HepG2 (cell line): Measurements from ENCODE around the gene IPO9. TPM values are rescaled to one million over a fixed set of nuclear protein-coding genes. Genes with fewer than 3 reads are reported as not detected.

Experiments used
- ATAC-seq: fragments of 200-7000 bp; cut with Tn5 transposase; 3 replicates; pipeline ENCODE4 v1.9.1; 2020; ENCODE audit warnings: mild to moderate bottlenecking, moderate library complexity
- BruUV-seq: library from RNA; stranded (reverse); fragments of 400-500 nt; replicated peaks from 2 replicates; lab custom pipeline; 2021; lab: Mats Ljungman, UMichigan
- CTCF ChIA-PET: fragments of 300-600 bp; formaldehyde crosslinking; extraction: SDS; loops from one replicate; lab custom pipeline; 2021; ENCODE audit warnings: low total read pairs, inconsistent platforms, low intra/inter-chr PET ratio; lab: Yijun Ruan, JAX
- POLR2A ChIA-PET: fragments of 350-600 bp; sonication (Branson Sonifier 250); formaldehyde crosslinking; loops from one replicate; lab custom pipeline; 2020; ENCODE audit warnings: antibody characterized with exemption, inconsistent platforms; lab: Yijun Ruan, JAX
- DNase-seq: peaks from one replicate; pipeline ENCODE4 v3.0.0-alpha.2; 2015; ENCODE audit warnings: low spot score
- FAIRE-seq: peaks from 3 replicates; lab custom pipeline; 2011; peaks lifted over from hg19 to GRCh38; lab: Jason Lieb, UNC
- H2AFZ ChIP-seq: one replicate; pipeline ENCODE4 v1.6.1; 2011; ENCODE audit warnings: low read length, inconsistent platforms
- H3K27ac ChIP-seq: fragments of 300-600 bp; 3 replicates; pipeline ENCODE4 v1.8.0; 2011; ENCODE audit warnings: mixed run types, mild to moderate bottlenecking, mixed read lengths, low read length, inconsistent platforms; ENCODE audit not compliant: insufficient read depth; ENCODE audit errors: extremely low read length
- H3K27me3 ChIP-seq, 2 experiments: fragments of 200-600 bp in 1 of 2; 2 replicates in 1 of 2; 3 replicates in 1 of 2; pipeline versions ENCODE4 v1.6.0 to v1.8.0; 2011; ENCODE audit warnings: low read length in 2 of 2, mild to moderate bottlenecking in 2 of 2, moderate library complexity in 2 of 2, inconsistent platforms in 1 of 2; ENCODE audit not compliant: insufficient read depth in 2 of 2, control insufficient read depth in 1 of 2
- H3K36me3 ChIP-seq, 2 experiments: fragments of 200-600 bp in 1 of 2; replicated peaks in 1 of 2; 2 replicates in 1 of 2; 3 replicates in 1 of 2; pipeline versions ENCODE4 v1.5.1 to v1.8.0; 2011; ENCODE audit warnings: low read length in 2 of 2, inconsistent platforms in 1 of 2; ENCODE audit not compliant: insufficient read depth in 2 of 2, control insufficient read depth in 1 of 2
- H3K4me1 ChIP-seq: 2 replicates; pipeline ENCODE4 v1.5.1; 2012; ENCODE audit warnings: low read length, inconsistent platforms; ENCODE audit not compliant: insufficient read depth
- H3K4me2 ChIP-seq: 2 replicates; pipeline ENCODE4 v1.6.0; 2011; ENCODE audit warnings: low read depth, low read length, inconsistent platforms
- H3K4me3 ChIP-seq, 3 experiments: fragments of 200-600 bp in 1 of 3; sonication (generic), shearing (Covaris generic) in 1 of 3; replicated peaks in 1 of 3; 2 replicates each; pipeline ENCODE4 v1.5.1; 2011 to 2016; ENCODE audit warnings: low read length in 3 of 3, inconsistent platforms in 2 of 3, low read depth in 2 of 3, mild to moderate bottlenecking in 2 of 3, control low read depth in 1 of 3, mixed read lengths in 1 of 3; ENCODE audit not compliant: insufficient read depth in 1 of 3
- H3K79me2 ChIP-seq: one replicate; pipeline ENCODE4 v1.6.1; 2011; ENCODE audit warnings: low read length, inconsistent platforms; ENCODE audit not compliant: insufficient read depth
- H3K9ac ChIP-seq: 2 replicates; pipeline ENCODE4 v1.6.0; 2011; ENCODE audit warnings: mild to moderate bottlenecking, low read depth, low read length, inconsistent platforms; ENCODE audit not compliant: insufficient read depth
- H3K9me3 ChIP-seq: 2 replicates; pipeline ENCODE4 v1.5.1; 2012; ENCODE audit warnings: mild to moderate bottlenecking, low read length
- H4K20me1 ChIP-seq: 2 replicates; pipeline ENCODE4 v1.6.0; 2011; ENCODE audit warnings: inconsistent platforms, mild to moderate bottlenecking, low read length, moderate library complexity; ENCODE audit not compliant: insufficient read depth
- KMT2B ChIP-seq: IDR thresholded peaks from 2 replicates; pipeline ENCODE4 v1.6.1; 2016; ENCODE audit warnings: missing genetic modification reagents, missing compliant biosample characterization
- RORA ChIP-seq: sonication (generic); formaldehyde crosslinking; IDR thresholded peaks from 2 replicates; pipeline ENCODE4 v1.5.0; 2020; ENCODE audit warnings: mild to moderate bottlenecking, missing genetic modification reagents, moderate library complexity
- TARDBP ChIP-seq: sonication (generic); formaldehyde crosslinking; IDR thresholded peaks from 2 replicates; pipeline ENCODE4 v1.8.0; 2022; ENCODE audit warnings: mild to moderate bottlenecking, missing genetic modification reagents
- ZNF660 ChIP-seq: sonication (generic); formaldehyde crosslinking; IDR thresholded peaks from 2 replicates; pipeline ENCODE4 v1.5.1; 2020; ENCODE audit warnings: mild to moderate bottlenecking, low read depth, missing genetic modification reagents, borderline replicate concordance
- WGBS: methylation state at CpG from one replicate; pipeline ENCODE4 v1.1.6; 2017; ENCODE audit warnings: low lambda C conversion rate; 5-methylcytosine and 5-hydroxymethylcytosine counted together
- in situ Hi-C: cut with HindIII; loops from 2 replicates; pipeline ENCODE4 v1.10.0; 2017; ENCODE audit warnings: low pct_unique_long_range_greater_than_20kb; ENCODE audit not compliant: extremely low pct_ligation_motif_present
- intact Hi-C: fragments of 100-400 bp; cut with micrococcal nuclease; formaldehyde crosslinking; loops from one replicate; pipeline ENCODE4 v1.10.0; 2022; ENCODE audit not compliant: unreplicated experiment
- polyA plus RNA-seq, 8 experiments: library from polyadenylated mRNA; depleted of rRNA in 3 of 8; stranded (reverse) in 7 of 8; unstranded in 1 of 8; fragments of >200 nt; fragmentation: Illumina TruSeq in 4 of 8; extraction: Trizol in 4 of 8; gene quantifications; 2 replicates each; pipeline versions ENCODE4 v1.2.1 to v1.2.3, GENCODE V29; 2011 to 2016; ENCODE audit warnings: low read depth in 4 of 8, missing spikeins in 1 of 8, mixed read lengths in 1 of 8; ENCODE audit not compliant: insufficient read depth in 1 of 8
- total RNA-seq, 5 experiments: library from RNA; depleted of rRNA; stranded (reverse); fragments of >200 nt; fragmentation: Illumina TruSeq; extraction: Trizol; gene quantifications; 2 replicates each; pipeline ENCODE4 v1.2.3, GENCODE V29; 2016; ENCODE audit warnings: low read depth in 1 of 5
- TF ChIP-seq, protein P1 (sequence below): sonication (generic); formaldehyde crosslinking; IDR thresholded peaks from 2 replicates; pipeline ENCODE4 v1.9.0; 2021; ENCODE audit warnings: missing genetic modification reagents, mild to moderate bottlenecking, borderline replicate concordance
- TF ChIP-seq, protein P2 (sequence below): IDR thresholded peaks from 2 replicates; pipeline ENCODE4 v1.6.1; 2012; ENCODE audit warnings: low read length, improper control_type of control experiment

IPO9 gene
- total and polyA plus RNA-seq, 2 of the 13 experiments (the other 11 are each of a cell fraction or from before 2014, with no cell fraction given): 31.0 to 34.8 TPM

- Histone ChIP-seq H3K79me2 (no peaks in the 10 kb centered on the region), H3K4me1 (peaks cover 24% of the 10 kb centered on the region), H3K36me3 (no peaks in the 10 kb centered on the region), H3K4me3 (no peak overlapping the region), H3K9ac (no peak overlapping the region), H3K9me3 (no peaks in the 10 kb centered on the region), H4K20me1 (no peaks in the 10 kb centered on the region), H2AFZ (no peak overlapping the region), H3K27me3 (peaks cover 4 to 24% of the 10 kb centered on the region in 2 experiments; a peak in 3 of 5 replicates), H3K4me2 (no peak overlapping the region), H3K27ac (no peak overlapping the region)
- ATAC-seq (no peak), FAIRE-seq (no peak), DNase-seq (no peak)
- intact Hi-C loops: no loop called here
- POLR2A ChIA-PET: no interaction called here
- in situ Hi-C loops: no loop called here
- TF ChIP-seq RORA (CRISPR knock-in tag) (no peak), TARDBP (CRISPR knock-in tag) (no peak), KMT2B (CRISPR knock-in tag) (no peak), ZNF660 (CRISPR knock-in tag) (no peak)
- TF ChIP-seq, protein P1, sequence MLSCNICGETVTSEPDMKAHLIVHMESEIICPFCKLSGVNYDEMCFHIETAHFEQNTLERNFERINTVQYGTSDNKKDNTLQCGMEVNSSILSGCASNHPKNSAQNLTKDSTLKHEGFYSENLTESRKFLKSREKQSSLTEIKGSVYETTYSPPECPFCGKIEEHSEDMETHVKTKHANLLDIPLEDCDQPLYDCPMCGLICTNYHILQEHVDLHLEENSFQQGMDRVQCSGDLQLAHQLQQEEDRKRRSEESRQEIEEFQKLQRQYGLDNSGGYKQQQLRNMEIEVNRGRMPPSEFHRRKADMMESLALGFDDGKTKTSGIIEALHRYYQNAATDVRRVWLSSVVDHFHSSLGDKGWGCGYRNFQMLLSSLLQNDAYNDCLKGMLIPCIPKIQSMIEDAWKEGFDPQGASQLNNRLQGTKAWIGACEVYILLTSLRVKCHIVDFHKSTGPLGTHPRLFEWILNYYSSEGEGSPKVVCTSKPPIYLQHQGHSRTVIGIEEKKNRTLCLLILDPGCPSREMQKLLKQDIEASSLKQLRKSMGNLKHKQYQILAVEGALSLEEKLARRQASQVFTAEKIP (CRISPR knock-in tag): no peak
- TF ChIP-seq, protein P2, sequence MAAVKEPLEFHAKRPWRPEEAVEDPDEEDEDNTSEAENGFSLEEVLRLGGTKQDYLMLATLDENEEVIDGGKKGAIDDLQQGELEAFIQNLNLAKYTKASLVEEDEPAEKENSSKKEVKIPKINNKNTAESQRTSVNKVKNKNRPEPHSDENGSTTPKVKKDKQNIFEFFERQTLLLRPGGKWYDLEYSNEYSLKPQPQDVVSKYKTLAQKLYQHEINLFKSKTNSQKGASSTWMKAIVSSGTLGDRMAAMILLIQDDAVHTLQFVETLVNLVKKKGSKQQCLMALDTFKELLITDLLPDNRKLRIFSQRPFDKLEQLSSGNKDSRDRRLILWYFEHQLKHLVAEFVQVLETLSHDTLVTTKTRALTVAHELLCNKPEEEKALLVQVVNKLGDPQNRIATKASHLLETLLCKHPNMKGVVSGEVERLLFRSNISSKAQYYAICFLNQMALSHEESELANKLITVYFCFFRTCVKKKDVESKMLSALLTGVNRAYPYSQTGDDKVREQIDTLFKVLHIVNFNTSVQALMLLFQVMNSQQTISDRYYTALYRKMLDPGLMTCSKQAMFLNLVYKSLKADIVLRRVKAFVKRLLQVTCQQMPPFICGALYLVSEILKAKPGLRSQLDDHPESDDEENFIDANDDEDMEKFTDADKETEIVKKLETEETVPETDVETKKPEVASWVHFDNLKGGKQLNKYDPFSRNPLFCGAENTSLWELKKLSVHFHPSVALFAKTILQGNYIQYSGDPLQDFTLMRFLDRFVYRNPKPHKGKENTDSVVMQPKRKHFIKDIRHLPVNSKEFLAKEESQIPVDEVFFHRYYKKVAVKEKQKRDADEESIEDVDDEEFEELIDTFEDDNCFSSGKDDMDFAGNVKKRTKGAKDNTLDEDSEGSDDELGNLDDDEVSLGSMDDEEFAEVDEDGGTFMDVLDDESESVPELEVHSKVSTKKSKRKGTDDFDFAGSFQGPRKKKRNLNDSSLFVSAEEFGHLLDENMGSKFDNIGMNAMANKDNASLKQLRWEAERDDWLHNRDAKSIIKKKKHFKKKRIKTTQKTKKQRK: no peak
- whole genome bisulfite sequencing: 50% methylated on average over 1 of the region's 1 CpG
- no TSS peak for BruUV-seq
- CTCF ChIA-PET: no interaction called here
Measured at GRCh38 chr1:201884425-201884824, 55.5 kb downstream of the IPO9 start.
